GM18498 (cell line): ENCODE data around the gene CROCC2.

Experiments
- ATAC-seq: cut with Tn5 transposase; IDR thresholded peaks from one replicate; pipeline ENCODE4 v1.9.1; 2021; ENCODE audit warnings: mild to moderate bottlenecking, moderate library complexity; ENCODE audit not compliant: unreplicated experiment

The CROCC2 gene

GRCh38 chr2:240891492-240892340, 14.4 kb upstream of the CROCC2 start:
- no peak for ATAC-seq

DNA sequence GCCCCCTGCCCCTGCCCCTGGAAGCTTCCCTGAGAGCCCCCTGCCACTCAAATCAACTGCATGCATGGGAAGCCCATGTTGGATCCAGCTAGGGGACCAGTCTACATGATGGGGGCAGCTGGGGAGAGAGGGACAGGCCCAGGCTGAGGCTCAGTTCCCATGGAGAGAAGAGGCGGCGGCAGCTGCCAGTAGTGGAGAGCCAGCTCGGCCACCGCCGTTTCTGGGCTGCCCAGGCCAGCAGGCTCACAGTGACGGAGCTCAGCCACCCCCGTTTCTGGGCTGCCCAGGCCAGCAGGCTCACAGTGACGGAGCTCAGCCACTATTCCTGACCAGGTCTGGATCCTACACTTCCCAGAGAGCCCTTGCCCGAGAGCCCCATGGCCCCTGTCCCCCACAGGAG, 13.8 kb upstream of the CROCC2 start:
- no peak for ATAC-seq

DNA sequence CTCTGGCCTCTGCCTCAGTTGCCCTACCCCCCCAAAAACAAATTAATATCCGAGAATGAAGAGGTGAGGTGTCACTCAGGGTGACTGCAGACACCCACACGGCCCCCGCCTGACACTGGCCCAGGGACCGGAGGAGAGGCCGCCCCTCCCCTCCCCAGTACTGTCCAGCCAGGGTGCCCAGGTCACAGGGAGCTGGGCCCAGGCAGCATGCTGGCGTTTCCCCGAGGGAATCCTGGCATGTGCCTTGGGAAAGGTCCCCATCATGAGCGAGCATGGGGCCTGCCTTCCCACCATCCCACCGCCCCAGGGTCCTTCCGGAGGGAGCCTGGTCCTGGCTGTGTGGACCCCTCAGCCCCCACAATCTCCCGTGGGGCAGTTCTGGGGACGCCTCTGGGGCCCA, 13.2 kb upstream of the CROCC2 start:
- ATAC-seq: no peak

- ATAC-seq: no peak
These were observed 12.7 kb upstream of the CROCC2 start for GRCh38 chr2:240893363-240893844.

DNA sequence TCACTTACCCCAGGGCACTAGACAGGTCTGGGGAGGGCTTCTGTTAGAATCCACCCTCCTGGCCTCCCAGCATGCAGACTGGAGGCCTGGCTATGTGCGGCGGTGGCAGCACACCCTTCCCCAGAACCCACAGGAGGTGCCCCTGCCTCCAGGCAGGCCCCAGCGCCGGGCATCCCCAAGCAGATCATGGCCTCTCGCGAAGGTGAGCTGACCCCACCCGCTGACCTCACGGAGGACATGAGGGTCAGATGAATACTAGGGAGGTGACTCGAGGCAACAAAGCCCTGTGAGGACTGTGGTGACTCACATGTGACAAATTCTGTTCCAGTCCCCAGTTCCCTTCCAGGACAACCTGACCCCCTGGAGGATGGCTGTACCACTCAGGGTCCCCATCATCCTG, 12.1 kb upstream of the CROCC2 start:
- ATAC-seq: no peak

- ATAC-seq: no peak
These were observed 11.1 kb upstream of the CROCC2 start for GRCh38 chr2:240894836-240895558.

- ATAC-seq: no peak
These were observed 10.3 kb upstream of the CROCC2 start, which contains the start of gene MAB21L4 for GRCh38 chr2:240895656-240896388. TSS of gene MAB21L4 (minus strand) at chr2:240896156. CDS start at chr2:240895997, 159 bp downstream.

- no peak for ATAC-seq
These were observed 9.7 kb upstream of the CROCC2 start for GRCh38 chr2:240896394-240896793.

DNA sequence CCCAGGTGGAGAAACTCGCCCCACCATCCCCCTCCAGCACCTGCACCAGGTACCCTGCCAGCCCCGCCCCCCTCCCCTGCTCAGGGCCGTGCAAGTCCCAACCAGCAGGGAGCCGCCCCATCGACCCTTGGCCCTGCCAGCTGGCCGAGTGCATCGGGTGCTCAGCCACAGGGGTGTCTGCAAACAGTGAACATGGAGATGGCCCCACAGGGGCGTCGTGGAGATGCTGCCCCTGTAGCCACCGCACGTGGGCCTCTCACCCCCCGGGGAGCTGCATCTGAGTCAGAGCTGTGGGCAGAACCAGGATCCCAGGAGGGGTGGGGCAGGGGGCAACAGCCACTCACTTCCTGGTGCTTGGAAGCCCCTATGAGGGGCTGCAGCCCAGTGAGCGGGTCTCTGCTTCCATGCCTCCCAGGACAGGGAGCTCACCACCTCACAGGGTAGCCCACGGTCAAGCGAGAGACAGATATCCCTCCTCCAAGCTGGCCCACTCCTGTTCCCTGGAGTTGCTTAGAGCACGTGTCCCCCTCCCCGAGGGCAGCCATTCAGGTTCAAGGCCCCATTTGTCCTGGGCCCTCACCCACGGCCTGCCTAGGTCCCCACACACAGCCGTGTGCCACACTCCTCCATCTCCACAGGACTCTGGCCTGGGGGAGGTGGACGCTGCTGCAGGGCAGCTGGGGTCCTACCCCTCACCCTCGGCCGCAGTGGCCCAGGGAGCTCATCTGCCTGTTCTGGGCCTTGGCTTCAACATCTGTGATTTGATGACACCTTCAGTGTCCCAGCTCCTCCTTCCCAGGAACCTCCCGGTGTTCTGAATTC, 9.1 kb upstream of the CROCC2 start:
- no peak for ATAC-seq

DNA sequence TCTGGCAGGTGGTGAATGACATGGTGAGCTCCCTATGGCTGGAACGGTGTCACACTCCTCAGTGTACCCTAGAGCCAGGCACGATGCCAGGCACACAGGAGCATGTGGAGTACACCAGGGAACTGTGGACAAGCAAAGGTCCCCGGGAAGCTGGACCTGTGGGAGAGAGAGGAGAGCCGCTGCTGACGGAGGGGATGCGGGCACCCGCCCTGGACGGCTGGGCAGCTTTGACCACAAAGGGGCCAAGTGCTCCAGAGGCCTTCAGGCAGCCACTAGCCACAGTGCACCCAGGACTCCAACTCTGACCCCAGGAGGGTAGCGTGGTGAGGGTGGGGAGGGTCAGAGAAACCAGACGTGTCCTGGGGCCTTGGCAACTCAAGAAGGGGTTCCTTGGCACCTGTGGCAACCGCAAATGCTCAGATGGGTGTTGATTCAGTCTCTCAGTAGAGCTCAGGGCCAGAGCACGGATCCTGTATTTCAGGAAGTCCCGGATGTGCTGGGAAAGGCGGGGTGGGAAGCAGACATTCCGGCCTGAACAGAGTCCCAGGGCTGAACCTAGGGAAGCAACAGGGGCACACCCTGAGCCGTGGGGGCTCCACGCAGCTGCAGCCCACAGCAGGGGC, 7.9 kb upstream of the CROCC2 start:
- no peak for ATAC-seq

DNA sequence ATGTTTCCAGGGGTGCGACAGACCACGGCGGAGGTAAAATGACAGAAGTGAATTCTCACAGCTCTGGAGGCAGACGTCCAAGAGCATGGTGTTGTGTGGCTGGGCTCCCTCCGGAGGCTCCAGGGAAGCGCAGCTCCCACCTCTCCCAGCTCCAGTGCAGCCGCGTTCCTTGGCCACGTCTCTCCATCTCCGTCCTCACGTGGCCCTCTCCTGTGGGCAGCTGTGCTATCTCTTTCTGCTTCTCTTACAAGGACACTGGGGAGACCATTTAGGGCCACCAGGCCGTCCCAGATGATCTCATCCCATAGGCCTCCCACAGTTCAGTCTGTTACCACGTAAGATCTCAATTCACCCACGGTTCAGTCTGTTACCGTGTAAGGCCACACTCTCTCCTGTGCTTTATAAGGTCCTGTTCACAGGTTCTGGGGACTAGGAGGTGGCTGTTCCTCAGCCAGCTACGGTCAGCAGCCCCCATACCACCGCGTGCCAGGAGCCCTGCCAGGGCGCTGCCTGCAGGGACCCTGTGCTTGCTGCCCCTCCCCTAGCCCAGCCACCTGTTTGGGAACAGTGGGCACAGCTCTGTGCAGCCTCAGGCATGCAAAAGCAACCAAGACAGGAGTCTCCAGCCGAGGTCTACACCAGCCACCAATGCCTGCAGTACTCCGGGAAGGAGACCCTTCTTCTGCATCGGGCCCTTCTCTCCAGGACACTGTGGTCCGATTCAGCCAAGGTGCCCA, 7.2 kb upstream of the CROCC2 start:
- ATAC-seq: no peak

DNA sequence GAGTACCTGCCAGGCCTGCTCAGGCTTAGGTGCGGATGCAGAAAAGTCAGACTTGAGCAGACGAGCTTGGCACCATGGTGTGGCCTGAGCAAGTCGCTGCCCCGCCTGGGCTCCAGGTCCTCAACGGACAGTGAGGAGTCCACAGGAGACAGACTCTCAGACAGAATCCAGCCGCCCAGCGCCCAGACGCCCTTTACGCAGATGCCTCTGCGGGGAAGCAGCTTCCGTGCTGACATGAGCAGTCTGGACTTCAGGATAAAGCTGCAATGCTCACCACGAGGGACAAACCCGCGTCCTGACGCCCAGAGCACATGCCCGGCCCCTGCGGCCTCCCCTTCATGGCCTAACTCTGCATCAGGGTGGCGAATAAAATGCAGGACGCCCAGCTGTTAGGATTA, 6.7 kb upstream of the CROCC2 start:
- ATAC-seq: no peak

DNA sequence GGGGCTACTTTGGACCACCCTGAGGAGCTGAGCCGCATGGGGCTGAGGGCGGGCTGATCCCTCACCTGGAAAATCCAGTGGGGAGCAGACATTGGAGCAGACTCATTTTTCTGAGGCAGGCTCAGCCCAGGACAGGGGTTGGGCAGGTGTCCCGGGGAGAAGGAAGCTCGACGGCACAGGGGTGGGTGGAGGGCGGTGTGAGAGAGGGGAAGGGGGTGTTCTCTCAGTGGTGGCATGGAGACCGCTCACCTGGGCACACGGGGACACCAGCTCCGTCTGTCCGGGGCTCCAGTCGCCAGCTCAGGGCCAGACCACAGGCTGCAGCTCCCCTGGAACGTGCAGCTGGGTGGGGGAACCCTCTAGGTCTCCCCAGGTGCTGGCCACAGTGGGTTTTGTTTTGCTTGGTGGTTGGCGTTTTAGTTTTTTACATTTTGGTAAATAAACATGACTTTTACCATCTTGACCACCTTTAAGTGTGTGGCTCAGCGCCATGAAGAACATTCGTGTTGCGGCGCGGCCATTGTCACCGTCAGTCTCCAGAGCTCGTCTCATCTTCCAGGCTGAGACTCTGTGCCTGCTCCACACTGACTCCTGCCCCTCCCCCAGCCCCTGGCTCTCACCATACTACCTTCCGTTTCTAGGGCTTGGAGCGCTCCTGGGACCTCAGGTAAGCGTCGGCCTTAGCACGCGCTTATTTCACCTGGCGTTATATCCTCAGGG, 5.8 kb upstream of the CROCC2 start:
- ATAC-seq: no peak

GRCh38 chr2:240901986-240902614, 4.0 kb upstream of the CROCC2 start:
- ATAC-seq: no peak

- no peak for ATAC-seq
These were observed 3.5 kb upstream of the CROCC2 start for GRCh38 chr2:240902615-240903041.

- ATAC-seq: no peak
These were observed 2.7 kb upstream of the CROCC2 start for GRCh38 chr2:240903191-240904060.
